Osteocyte (in vitro differentiated cells): Measurements from ENCODE around the gene C12orf57. TPM values are rescaled to one million over a fixed set of nuclear protein-coding genes. Genes with fewer than 3 reads are reported as not detected.
A peak's percentile ranks its signal among the peaks of the same experiment; 100 is the strongest.

Experiments
- DNase-seq: peaks from one replicate; pipeline ENCODE4 v3.0.0; 2021; ENCODE audit warnings: mixed read lengths; ENCODE audit not compliant: unreplicated experiment; ENCODE audit errors: extremely low spot score
- H3K27ac Mint-ChIP-seq: one replicate; pipeline ENCODE4 v1.8.0; 2021; ENCODE audit warnings: mild to moderate bottlenecking, mixed read lengths; ENCODE audit not compliant: unreplicated experiment
- H3K27me3 Mint-ChIP-seq: one replicate; pipeline ENCODE4 v1.8.0; 2021; ENCODE audit warnings: mixed read lengths; ENCODE audit not compliant: unreplicated experiment
- H3K36me3 Mint-ChIP-seq: one replicate; pipeline ENCODE4 v1.8.0; 2021; ENCODE audit warnings: mixed read lengths; ENCODE audit not compliant: unreplicated experiment
- H3K4me1 Mint-ChIP-seq: one replicate; pipeline ENCODE4 v1.8.0; 2021; ENCODE audit warnings: mixed read lengths; ENCODE audit not compliant: unreplicated experiment
- H3K4me3 Mint-ChIP-seq: one replicate; pipeline ENCODE4 v1.8.0; 2021; ENCODE audit warnings: mild to moderate bottlenecking, moderate library complexity, mixed read lengths; ENCODE audit not compliant: unreplicated experiment
- H3K9me3 Mint-ChIP-seq: one replicate; pipeline ENCODE4 v1.8.0; 2021; ENCODE audit warnings: mixed read lengths; ENCODE audit not compliant: unreplicated experiment
- total RNA-seq: library from RNA; stranded (reverse); gene quantifications from 2 replicates; pipeline ENCODE4 v1.2.1, GENCODE V29; 2021
- TF ChIP-seq, protein P1 (sequence below): fragments of 200-600 bp; sonication (generic); IDR thresholded peaks from 2 replicates; pipeline ENCODE4 v1.5.0; 2021; ENCODE audit warnings: antibody characterized with exemption, mild to moderate bottlenecking, moderate library complexity

Gene C12orf57
- total RNA-seq, 1 donor from 2014 or later, result 309 TPM

DNA sequence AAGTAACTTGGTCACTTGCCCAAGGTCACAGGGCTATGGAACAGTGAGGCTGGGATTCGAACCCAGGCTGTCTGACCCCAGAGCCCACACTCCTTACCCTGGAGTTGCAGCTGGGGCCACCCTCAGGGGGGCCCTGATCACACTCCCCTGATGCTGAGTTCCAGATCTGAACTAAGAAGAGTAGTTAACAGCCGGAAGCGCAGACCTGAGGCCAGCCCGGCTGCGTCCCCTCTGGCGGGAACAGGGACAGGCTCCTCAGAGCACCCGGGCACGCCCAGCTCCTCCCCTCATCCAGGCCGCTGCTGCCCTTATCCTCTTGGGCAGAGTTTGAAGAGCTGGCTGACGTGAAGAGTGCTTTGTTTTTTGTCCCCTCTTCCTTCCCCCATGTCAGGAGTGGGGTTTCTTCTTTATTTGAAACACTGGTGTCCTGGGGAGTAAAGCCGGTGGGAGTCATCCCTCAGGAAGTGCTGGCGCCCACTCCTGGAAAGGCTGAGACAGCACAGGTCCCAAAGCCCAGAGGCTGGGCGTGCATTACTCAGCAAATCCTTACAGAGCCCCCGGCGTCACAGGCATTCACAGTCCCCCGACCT, 18.0 kb downstream of the C12orf57 start:
- no peak for DNase-seq
- Mint-ChIP-seq H3K9me3 (no peaks in the 10 kb centered on the region), H3K27ac (peak overlapping the region; percentile 90), H3K36me3 (peaks cover 13% of the 10 kb centered on the region), H3K4me3 (peak overlapping the region; percentile 59), H3K4me1 (peaks cover 18% of the 10 kb centered on the region), H3K27me3 (no peaks in the 10 kb centered on the region)
- TF ChIP-seq, protein P1, sequence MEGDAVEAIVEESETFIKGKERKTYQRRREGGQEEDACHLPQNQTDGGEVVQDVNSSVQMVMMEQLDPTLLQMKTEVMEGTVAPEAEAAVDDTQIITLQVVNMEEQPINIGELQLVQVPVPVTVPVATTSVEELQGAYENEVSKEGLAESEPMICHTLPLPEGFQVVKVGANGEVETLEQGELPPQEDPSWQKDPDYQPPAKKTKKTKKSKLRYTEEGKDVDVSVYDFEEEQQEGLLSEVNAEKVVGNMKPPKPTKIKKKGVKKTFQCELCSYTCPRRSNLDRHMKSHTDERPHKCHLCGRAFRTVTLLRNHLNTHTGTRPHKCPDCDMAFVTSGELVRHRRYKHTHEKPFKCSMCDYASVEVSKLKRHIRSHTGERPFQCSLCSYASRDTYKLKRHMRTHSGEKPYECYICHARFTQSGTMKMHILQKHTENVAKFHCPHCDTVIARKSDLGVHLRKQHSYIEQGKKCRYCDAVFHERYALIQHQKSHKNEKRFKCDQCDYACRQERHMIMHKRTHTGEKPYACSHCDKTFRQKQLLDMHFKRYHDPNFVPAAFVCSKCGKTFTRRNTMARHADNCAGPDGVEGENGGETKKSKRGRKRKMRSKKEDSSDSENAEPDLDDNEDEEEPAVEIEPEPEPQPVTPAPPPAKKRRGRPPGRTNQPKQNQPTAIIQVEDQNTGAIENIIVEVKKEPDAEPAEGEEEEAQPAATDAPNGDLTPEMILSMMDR, result peak; percentile 60

DNA sequence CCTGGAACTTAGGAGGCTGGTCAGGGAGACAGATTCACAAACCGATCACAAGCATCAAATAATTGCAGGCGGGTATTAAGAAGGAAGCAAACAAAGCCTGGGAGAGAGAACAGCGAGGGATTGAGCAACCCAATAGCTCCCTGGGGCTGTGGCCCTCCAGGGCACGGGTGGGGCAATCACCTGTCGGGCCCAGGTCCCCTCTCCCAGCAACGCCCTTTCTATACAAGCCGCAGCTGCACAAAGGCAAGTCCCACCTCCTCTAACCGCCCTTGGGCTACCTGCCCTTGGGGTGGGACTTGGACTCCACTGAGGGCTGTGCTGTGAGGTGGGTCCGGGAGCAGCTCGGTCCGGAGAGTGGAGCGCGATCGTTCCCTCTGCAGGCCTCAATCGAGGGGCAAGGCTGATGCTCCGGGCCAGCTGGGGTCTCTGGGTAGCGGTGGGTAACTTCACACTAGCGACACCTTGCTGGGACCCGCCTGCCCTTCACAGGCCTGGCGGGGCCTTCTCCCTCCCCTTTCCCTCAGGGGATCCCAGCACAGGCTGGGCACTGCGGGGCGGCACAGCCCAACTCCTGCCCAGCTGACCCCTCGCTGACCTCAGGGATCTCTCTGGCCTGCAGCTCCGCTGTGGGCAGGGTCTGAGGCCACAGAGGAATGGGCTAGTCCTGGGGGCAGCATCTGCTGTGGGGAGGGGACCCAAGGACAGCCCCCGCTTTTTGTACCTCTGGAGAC, 18.6 kb downstream of the C12orf57 start:
- Mint-ChIP-seq H3K27me3 (no peaks in the 10 kb centered on the region), H3K9me3 (no peaks in the 10 kb centered on the region), H3K4me3 (peak overlapping the region; percentile 59), H3K27ac (peak overlapping the region; percentile 90), H3K36me3 (peaks cover 13% of the 10 kb centered on the region), H3K4me1 (peaks cover 18% of the 10 kb centered on the region)
- TF ChIP-seq, protein P1, result no peak
- DNase-seq, result no peak

DNA sequence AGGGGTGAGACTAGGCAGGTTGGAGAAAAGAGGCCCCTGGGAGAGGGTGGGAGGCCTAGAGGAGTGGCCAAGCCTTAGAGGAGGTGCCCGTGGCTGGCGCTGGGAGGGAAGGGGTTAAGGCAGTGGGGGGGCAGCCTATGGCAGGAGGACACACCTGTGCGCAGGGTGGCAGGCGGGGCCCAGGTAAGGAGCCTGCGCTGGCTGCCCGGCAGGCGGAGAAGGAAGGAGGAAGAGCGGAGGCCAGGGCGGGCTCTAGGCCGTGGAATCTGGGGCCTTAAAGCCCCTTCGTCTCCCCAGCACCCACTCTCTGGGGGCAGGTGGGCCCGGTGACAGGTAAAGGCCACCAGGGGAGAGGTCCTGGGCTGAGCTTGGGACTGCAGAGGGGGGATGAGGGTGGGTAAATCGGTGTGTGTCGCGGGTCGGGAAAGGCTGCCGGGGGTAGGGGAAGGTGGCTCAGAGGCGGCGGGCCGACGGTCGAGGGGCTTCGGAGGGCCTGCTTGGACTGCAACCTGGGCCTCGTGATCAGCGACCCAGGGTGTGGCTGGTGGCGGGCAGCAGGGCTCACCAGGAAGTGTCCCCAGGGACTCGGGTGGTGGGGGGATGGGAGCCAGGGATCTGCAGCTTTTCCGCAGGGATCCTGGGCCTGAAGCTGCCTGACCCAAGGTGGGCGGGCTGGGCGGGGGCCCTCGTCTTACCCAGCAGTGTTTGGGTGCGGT, 19.4 kb downstream of the C12orf57 start:
- no peaks in the 10 kb centered on the region for H3K9me3 Mint-ChIP-seq
- TF ChIP-seq, protein P1, result no peak

DNA sequence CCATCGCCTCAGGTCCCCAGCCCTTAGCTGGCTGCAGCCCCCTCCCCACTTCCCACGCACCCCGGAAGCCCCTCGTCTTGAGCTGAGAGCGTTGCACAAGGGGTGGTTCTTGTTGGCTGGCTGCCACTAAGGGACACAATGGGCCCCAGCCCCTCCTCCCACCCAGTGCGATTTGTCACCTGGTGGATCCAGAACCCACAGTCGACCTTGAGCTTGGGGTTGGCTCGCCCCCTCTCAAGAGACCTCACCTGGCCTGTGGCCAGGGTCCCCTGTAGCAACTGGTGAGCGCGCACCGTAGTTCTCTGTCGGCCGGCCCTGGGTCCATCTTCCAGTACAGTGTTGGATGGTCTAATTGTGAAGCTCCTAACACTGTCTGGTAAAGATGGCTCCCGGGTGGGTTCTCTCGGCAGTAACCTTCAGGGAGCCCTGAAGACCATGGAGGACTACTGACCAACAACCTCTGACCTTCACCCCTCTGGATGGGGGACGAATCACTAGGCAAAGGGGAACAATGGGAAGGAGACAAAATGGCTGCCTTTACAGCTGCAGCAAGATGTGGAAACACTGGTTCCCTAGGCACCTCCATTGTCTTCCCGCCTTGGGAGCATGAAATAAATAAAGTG, 20.1 kb downstream of the C12orf57 start:
- peak overlapping the region; percentile 78 for H3K27ac Mint-ChIP-seq
- TF ChIP-seq, protein P1, result no peak
- no peak for DNase-seq
- H3K9me3 Mint-ChIP-seq, result no peaks in the 10 kb centered on the region
- peaks cover 17% of the 10 kb centered on the region for H3K36me3 Mint-ChIP-seq
- peaks cover 22% of the 10 kb centered on the region for H3K4me1 Mint-ChIP-seq
- H3K27me3 Mint-ChIP-seq, result no peaks in the 10 kb centered on the region
- no peak overlapping the region for H3K4me3 Mint-ChIP-seq

More for the DNA sequence above, 19.4 kb downstream of the C12orf57 start:
- no peak overlapping the region for H3K4me3 Mint-ChIP-seq
- H3K4me1 Mint-ChIP-seq, result peaks cover 18% of the 10 kb centered on the region
- no peak for DNase-seq
- H3K36me3 Mint-ChIP-seq, result peaks cover 13% of the 10 kb centered on the region
- H3K27ac Mint-ChIP-seq, result no peak overlapping the region
- H3K27me3 Mint-ChIP-seq, result no peaks in the 10 kb centered on the region
